ENCODE measurements around the gene MAP7D2. TPM values are rescaled to one million over a fixed set of nuclear protein-coding genes. Genes with fewer than 3 reads are reported as not detected.

Gene MAP7D2
- polyA plus RNA-seq, 3 donors = 0.45 TPM; not detected in 2

GRCh38 chrX:19987856-19988255 is 128.9 kb downstream of the MAP7D2 start:
- Histone ChIP-seq H2AFZ (ENCODE audit: insufficient read depth, low read depth, low read length, poor library complexity, severe bottlenecking) (no peak overlapping the region), H3K4me2 (replicated peaks; ENCODE audit: extremely low read depth, low read length, poor library complexity, severe bottlenecking) (no peak overlapping the region), H4K20me1 (ENCODE audit: insufficient read depth, low read length) (peaks cover 4% of the 10 kb centered on the region), H3K27ac (ENCODE audit: low read depth in 1 of 2, low read length in 2 of 2) (no peak overlapping the region), H3K4me3 (replicated peaks in 1 of 3; ENCODE audit: low read depth in 2 of 3, low read length in 3 of 3) (no peak overlapping the region), H3K9ac (ENCODE audit: insufficient read depth, low read length, poor library complexity, severe bottlenecking) (no peak overlapping the region), H3K27me3 (ENCODE audit: control insufficient read depth in 2 of 2, insufficient read depth in 2 of 2, low read length in 2 of 2) (no peaks in the 10 kb centered on the region), H3K36me3 (replicated peaks in 1 of 2; ENCODE audit: control insufficient read depth in 1 of 2, insufficient read depth in 2 of 2, low read length in 2 of 2) (no peaks in the 10 kb centered on the region), H3K4me1 (ENCODE audit: control insufficient read depth in 1 of 2, insufficient read depth in 2 of 2, low read length in 2 of 2) (peaks cover 11 to 13% of the 10 kb centered on the region in 2 donors), H3K9me3 (replicated peaks in 1 of 2; ENCODE audit: control insufficient read depth in 1 of 2, insufficient read depth in 1 of 2, low read length in 2 of 2) (no peaks in the 10 kb centered on the region), H3K79me2 (ENCODE audit: insufficient read depth, low read length) (peaks cover 7% of the 10 kb centered on the region)
- peaks cover 12% of the 10 kb centered on the region for H3K4me1 Mint-ChIP-seq
- H3K9me3 Mint-ChIP-seq = peaks cover 0 to 6% (median 0%) of the 10 kb centered on the region in 7 donors
- DNase-seq = no peak
- no peak overlapping the region for H3K27ac Mint-ChIP-seq
- H3K36me3 Mint-ChIP-seq = peaks cover 0 to 7% of the 10 kb centered on the region in 2 donors
- TF ChIP-seq, protein P1, sequence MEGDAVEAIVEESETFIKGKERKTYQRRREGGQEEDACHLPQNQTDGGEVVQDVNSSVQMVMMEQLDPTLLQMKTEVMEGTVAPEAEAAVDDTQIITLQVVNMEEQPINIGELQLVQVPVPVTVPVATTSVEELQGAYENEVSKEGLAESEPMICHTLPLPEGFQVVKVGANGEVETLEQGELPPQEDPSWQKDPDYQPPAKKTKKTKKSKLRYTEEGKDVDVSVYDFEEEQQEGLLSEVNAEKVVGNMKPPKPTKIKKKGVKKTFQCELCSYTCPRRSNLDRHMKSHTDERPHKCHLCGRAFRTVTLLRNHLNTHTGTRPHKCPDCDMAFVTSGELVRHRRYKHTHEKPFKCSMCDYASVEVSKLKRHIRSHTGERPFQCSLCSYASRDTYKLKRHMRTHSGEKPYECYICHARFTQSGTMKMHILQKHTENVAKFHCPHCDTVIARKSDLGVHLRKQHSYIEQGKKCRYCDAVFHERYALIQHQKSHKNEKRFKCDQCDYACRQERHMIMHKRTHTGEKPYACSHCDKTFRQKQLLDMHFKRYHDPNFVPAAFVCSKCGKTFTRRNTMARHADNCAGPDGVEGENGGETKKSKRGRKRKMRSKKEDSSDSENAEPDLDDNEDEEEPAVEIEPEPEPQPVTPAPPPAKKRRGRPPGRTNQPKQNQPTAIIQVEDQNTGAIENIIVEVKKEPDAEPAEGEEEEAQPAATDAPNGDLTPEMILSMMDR (IDR thresholded peaks at IDR 0.05) = no peak
- 67% methylated on average over 1 of the region's 5 CpGs for WGBS (ENCODE audit: insufficient coverage)
- peaks cover 0 to 15% (median 0%) of the 10 kb centered on the region in 3 donors for H3K27me3 Mint-ChIP-seq (ENCODE audit: low read depth in 3 of 3)
- H3K4me3 Mint-ChIP-seq = no peak overlapping the region
- intact Hi-C loops (cut with micrococcal nuclease) = no loop called here

DNA sequence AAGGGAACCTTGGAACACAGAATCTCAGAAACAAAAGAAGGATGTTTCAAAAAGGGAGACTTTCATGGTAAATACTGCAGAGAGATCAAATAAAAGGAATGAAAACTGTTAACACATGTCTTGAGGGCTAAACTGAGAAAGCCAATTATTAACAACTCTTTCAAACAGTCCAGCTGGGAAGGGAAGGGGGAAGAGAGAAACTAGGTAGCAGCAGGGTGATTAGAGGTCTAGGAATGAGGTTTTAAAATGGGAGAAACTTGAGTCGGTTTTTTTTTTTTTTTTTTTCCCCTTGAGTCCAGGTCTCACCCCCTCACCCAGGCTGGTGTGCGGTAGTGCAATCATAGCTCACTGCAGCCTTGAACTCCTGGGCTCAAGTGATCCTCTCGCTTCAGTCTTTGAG is 130.2 kb downstream of the MAP7D2 start:
- Histone ChIP-seq H3K4me2 (replicated peaks; ENCODE audit: extremely low read depth, low read length, poor library complexity, severe bottlenecking) (no peak overlapping the region), H3K27ac (ENCODE audit: low read depth in 1 of 2, low read length in 2 of 2) (no peak overlapping the region), H2AFZ (ENCODE audit: insufficient read depth, low read depth, low read length, poor library complexity, severe bottlenecking) (no peak overlapping the region), H3K9me3 (replicated peaks in 1 of 2; ENCODE audit: control insufficient read depth in 1 of 2, insufficient read depth in 1 of 2, low read length in 2 of 2) (no peaks in the 10 kb centered on the region), H4K20me1 (ENCODE audit: insufficient read depth, low read length) (peaks cover 4% of the 10 kb centered on the region), H3K36me3 (replicated peaks in 1 of 2; ENCODE audit: control insufficient read depth in 1 of 2, insufficient read depth in 2 of 2, low read length in 2 of 2) (no peaks in the 10 kb centered on the region), H3K4me3 (replicated peaks in 1 of 3; ENCODE audit: low read depth in 2 of 3, low read length in 3 of 3) (no peak overlapping the region), H3K4me1 (ENCODE audit: control insufficient read depth in 1 of 2, insufficient read depth in 2 of 2, low read length in 2 of 2) (peaks cover 10 to 12% of the 10 kb centered on the region in 2 donors), H3K9ac (ENCODE audit: insufficient read depth, low read length, poor library complexity, severe bottlenecking) (no peak overlapping the region), H3K79me2 (ENCODE audit: insufficient read depth, low read length) (peaks cover 9% of the 10 kb centered on the region), H3K27me3 (ENCODE audit: control insufficient read depth in 2 of 2, insufficient read depth in 2 of 2, low read length in 2 of 2) (no peaks in the 10 kb centered on the region)
- peaks cover 18% of the 10 kb centered on the region for H3K4me1 Mint-ChIP-seq
- intact Hi-C loops (cut with micrococcal nuclease) = no loop called here
- no peak for DNase-seq
- TF ChIP-seq, protein P1 (IDR thresholded peaks at IDR 0.05) = no peak
- no peak overlapping the region for H3K4me3 Mint-ChIP-seq
- H3K27ac Mint-ChIP-seq = peak overlapping the region in 1 of 7 donors; percentile 47
- H3K27me3 Mint-ChIP-seq (ENCODE audit: low read depth in 3 of 3) = peaks cover 0 to 15% (median 0%) of the 10 kb centered on the region in 3 donors
- H3K36me3 Mint-ChIP-seq = peaks cover 0 to 7% of the 10 kb centered on the region in 2 donors
- WGBS (ENCODE audit: insufficient coverage) = no CpG with 5 or more reads among the region's 3 CpGs
- H3K9me3 Mint-ChIP-seq = peaks cover 0 to 6% (median 0%) of the 10 kb centered on the region in 7 donors
